Lung (tissue), 12 donors: ENCODE results near the gene PALB2. TPM values are rescaled to one million over a fixed set of nuclear protein-coding genes. Genes with fewer than 3 reads are reported as not detected.
"Not testable (repeated sequence)": the region's sequence is repeated elsewhere in the genome, so short reads cannot be mapped to it uniquely, and the experiment has no call there.

Experiments used
- ATAC-seq: fragments of 200-7000 bp; cut with Tn5 transposase; one replicate; pipeline ENCODE4 v1.9.1; 2020; ENCODE audit warnings: moderate number of reproducible peaks; ENCODE audit not compliant: insufficient read depth, low FRiP score
- DNase-seq, 3 donors: peaks; one replicate each; pipeline ENCODE4 v3.0.0-alpha.2; 2013 to 2017
- H3K27ac ChIP-seq, 2 donors: one replicate each; pipeline ENCODE4 v1.5.1; 2013; ENCODE audit warnings: mild to moderate bottlenecking in 2 of 2, moderate library complexity in 2 of 2, control low read depth in 1 of 2, inconsistent platforms in 1 of 2, low read depth in 1 of 2, low read length in 1 of 2
- H3K27me3 ChIP-seq, 3 donors: one replicate each; pipeline ENCODE4 v1.5.1; 2013; ENCODE audit warnings: low read length in 2 of 3; ENCODE audit not compliant: control insufficient read depth in 3 of 3, insufficient read depth in 3 of 3
- H3K36me3 ChIP-seq, 4 donors: one replicate each; pipeline ENCODE4 v1.5.1; 2013; ENCODE audit warnings: low read length in 4 of 4, mild to moderate bottlenecking in 1 of 4, moderate library complexity in 1 of 4; ENCODE audit not compliant: control insufficient read depth in 4 of 4, insufficient read depth in 4 of 4
- H3K4me1 ChIP-seq, 5 donors: one replicate each; pipeline ENCODE4 v1.5.1; 2013; ENCODE audit warnings: low read length in 5 of 5, mild to moderate bottlenecking in 2 of 5, moderate library complexity in 1 of 5; ENCODE audit not compliant: control insufficient read depth in 5 of 5, insufficient read depth in 5 of 5
- H3K4me3 ChIP-seq: one replicate; pipeline ENCODE4 v1.5.1; 2013; ENCODE audit warnings: mild to moderate bottlenecking, control low read depth, moderate library complexity
- H3K9ac ChIP-seq, 2 donors: one replicate each; pipeline ENCODE4 v1.5.1; 2013; ENCODE audit warnings: low read length in 2 of 2, control low read depth in 1 of 2; ENCODE audit not compliant: insufficient read depth in 1 of 2
- H3K9me3 ChIP-seq, 4 donors: one replicate each; pipeline ENCODE4 v1.5.1; 2013; ENCODE audit warnings: low read length in 3 of 4, mild to moderate bottlenecking in 1 of 4, moderate library complexity in 1 of 4; ENCODE audit not compliant: control insufficient read depth in 4 of 4, insufficient read depth in 3 of 4
- CTCF ChIP-seq: IDR thresholded peaks from 2 replicates; pipeline ENCODE4 v1.5.1; 2012; ENCODE audit warnings: mild to moderate bottlenecking; ENCODE audit errors: control extremely low read depth, extremely low read depth
- WGBS, 2 donors: extraction: QIAGEN DNeasy Blood & Tissue Kit; methylation state at CpG; one replicate each; pipeline ENCODE4 v1.1.7; 2013; 5-methylcytosine and 5-hydroxymethylcytosine counted together
- polyA plus RNA-seq, 2 donors: library from polyadenylated mRNA; stranded (reverse); fragments of 200-250 nt; gene quantifications; one replicate each; pipeline ENCODE4 v1.2.1, GENCODE V29; 2013
- total RNA-seq, 2 donors: library from RNA; depleted of rRNA in 1 of 2; stranded (reverse); fragments of >200 nt in 1 of 2; gene quantifications; one replicate each; pipeline ENCODE4 v1.2.1, GENCODE V29; 2014 to 2021
- donor health status: control.
- donor health status: control.
- donor health status: Bipolar disorder and iron deficiency.
- donor health status: healthy.
- donor health status: DM: yes; HTN: yes; CAD: no.

Gene PALB2
- total and polyA plus RNA-seq, 4 donors: 6.3 to 12.9 (median 10.1) TPM

- no peak for TF ChIP-seq CTCF
- Histone ChIP-seq H3K9me3 (no peaks in the 10 kb centered on the region), H3K27me3 (no peaks in the 10 kb centered on the region), H3K27ac (no peak overlapping the region), H3K9ac (no peak overlapping the region), H3K36me3 (peaks cover 15 to 23% (median 18%) of the 10 kb centered on the region in 4 donors), H3K4me1 (no peaks in the 10 kb centered on the region), H3K4me3 (no peak overlapping the region)
- 83 to 87% methylated on average over 8 of the region's 8 CpGs for WGBS, 2 donors
- DNase-seq (no peak), ATAC-seq (no peak)
Observed at GRCh38 chr16:23629516-23629915, 11.6 kb downstream of the PALB2 start.

GRCh38 chr16:23624092-23624491 lies 17.0 kb downstream of the PALB2 start:
- no peaks in the 10 kb centered on the region for H3K9me3 ChIP-seq
- ATAC-seq: no peak
- H3K36me3 ChIP-seq: peaks cover 17 to 23% (median 18%) of the 10 kb centered on the region in 4 donors
- no peak overlapping the region for H3K4me3 ChIP-seq
- TF ChIP-seq CTCF: no peak
- DNase-seq: no peak
- H3K9ac ChIP-seq: no peak overlapping the region
- no peaks in the 10 kb centered on the region for H3K4me1 ChIP-seq
- H3K27ac ChIP-seq: no peak overlapping the region
- no peaks in the 10 kb centered on the region for H3K27me3 ChIP-seq

- peaks cover 0 to 25% (median 7%) of the 10 kb centered on the region in 4 donors for H3K36me3 ChIP-seq
- no peak for TF ChIP-seq CTCF
- H3K27ac ChIP-seq: no peak overlapping the region
- no peaks in the 10 kb centered on the region for H3K27me3 ChIP-seq
- no peak for DNase-seq
- H3K4me1 ChIP-seq: no peaks in the 10 kb centered on the region
- no peak for ATAC-seq
- no peak overlapping the region for H3K4me3 ChIP-seq
- H3K9ac ChIP-seq: no peak overlapping the region
- WGBS, 2 donors: 74 to 89% methylated on average over 9 of the region's 9 CpGs
- no peaks in the 10 kb centered on the region for H3K9me3 ChIP-seq
Observed at GRCh38 chr16:23615805-23616204, 25.3 kb downstream of the PALB2 start.

- H3K4me1 ChIP-seq: no peaks in the 10 kb centered on the region
- peaks cover 0 to 20% (median 7%) of the 10 kb centered on the region in 4 donors for H3K36me3 ChIP-seq
- H3K9me3 ChIP-seq: no peaks in the 10 kb centered on the region
- no peak overlapping the region for H3K4me3 ChIP-seq
- no peak overlapping the region for H3K27ac ChIP-seq
- no peaks in the 10 kb centered on the region for H3K27me3 ChIP-seq
- 97 to 100% methylated on average over 3 of the region's 3 CpGs for WGBS, 2 donors
- no peak for DNase-seq
- ATAC-seq: no peak
- H3K9ac ChIP-seq: no peak overlapping the region
- no peak for TF ChIP-seq CTCF
Observed at GRCh38 chr16:23611936-23612335, 29.2 kb downstream of the PALB2 start.

GRCh38 chr16:23610905-23611304 lies 30.2 kb downstream of the PALB2 start:
- not testable (repeated sequence) for H3K4me1 ChIP-seq, ATAC-seq, H3K9me3 ChIP-seq, DNase-seq, H3K27me3 ChIP-seq, H3K4me3 ChIP-seq, H3K9ac ChIP-seq, H3K27ac ChIP-seq
- 96 to 98% methylated on average over 6 of the region's 6 CpGs for WGBS, 2 donors
- H3K36me3 ChIP-seq: peaks cover 0 to 21% (median 8%) of the 10 kb centered on the region in 4 donors
